CD4-positive, alpha-beta T cell treated with Interleukin-12 subunit alpha and Interleukin-12 subunit beta, for 1 hour (primary cell): ENCODE data around the gene IKBKG.
"Not testable (repeated sequence)": the region's sequence is repeated elsewhere in the genome, so short reads cannot be mapped to it uniquely, and the experiment has no call there.

Experiments used
- DNase-seq: peaks from one replicate; pipeline ENCODE4 v3.0.0-alpha.2; 2020

IKBKG gene

DNA sequence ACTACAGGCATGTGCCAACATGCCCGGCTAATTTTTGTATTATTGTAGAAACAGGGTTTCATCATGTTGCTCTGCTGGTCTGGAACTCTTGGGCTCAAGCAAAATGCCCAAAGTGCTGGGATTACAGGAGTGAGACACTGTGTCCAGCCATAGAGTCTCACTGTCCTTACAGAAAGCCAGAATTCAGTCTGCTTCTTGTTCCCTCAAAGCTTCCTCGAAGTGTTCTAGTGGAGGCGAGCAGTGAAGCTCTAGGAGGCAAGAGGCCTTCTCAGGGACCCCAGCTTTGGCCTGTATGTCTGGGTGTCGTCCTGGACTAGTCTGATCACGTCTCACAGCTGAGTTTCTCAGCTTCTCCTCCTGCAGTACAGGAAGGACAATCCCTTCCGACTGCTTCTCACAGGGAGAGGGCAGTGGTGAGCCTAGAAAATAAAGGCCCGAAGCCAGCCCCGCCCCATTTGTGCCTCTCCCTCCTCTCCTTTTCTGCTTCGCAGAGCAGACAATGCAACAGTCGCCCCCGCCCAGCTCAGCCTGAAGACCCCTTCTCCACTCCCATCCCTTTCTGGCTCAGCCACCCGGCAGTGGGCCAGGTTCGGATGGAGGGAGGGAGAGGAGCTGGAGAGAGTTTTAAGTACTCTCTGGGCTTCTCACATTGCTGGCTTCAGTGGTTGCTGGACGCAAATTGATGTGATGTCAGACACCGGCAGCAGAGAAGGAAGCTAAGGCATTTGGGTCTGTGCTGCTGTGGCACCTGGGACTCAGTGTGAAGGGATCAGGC, 20.3 kb upstream of the IKBKG start:
- DNase-seq, result peak; percentile 63

DNA sequence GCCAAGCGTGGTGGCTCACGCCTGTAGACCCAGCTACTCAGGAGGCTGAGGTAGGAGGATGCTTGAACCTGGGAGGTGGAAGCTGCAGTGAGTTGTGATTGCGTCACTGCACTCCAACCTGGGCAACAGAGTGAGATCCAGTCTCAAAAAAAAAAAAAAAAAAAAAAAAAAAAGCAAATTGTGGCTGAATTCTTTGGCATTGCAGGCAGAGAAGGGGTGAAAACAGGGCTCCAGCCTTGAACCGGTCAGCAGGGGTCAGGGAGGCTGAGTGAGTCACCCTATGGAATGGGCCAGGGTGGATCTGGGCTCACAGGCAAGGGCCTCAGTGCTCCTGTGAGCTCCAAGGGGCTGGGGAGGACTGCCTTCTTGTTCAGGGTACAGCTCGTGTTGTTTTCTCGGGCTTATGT, 18.2 kb upstream of the IKBKG start:
- no peak for DNase-seq

DNA sequence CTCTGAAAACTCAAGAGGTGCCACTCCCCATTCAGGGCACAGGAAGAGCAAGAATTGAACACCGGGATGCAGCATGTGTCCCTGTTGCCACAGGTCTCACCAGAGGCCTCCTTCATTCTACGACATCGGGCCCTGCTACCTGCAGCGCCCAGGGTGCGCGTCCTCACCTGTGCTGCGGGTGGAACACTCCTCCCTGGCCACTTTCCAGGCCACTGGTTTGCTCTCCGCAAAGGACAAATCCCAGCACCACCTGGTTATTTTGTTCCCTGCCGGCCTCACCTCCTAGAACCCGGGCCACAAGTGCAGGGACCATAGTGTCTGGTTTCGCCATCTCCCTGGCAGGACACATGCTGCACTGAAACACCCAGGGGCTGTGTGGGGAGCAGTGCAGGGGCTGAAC, 17.1 kb upstream of the IKBKG start:
- no peak for DNase-seq

DNA sequence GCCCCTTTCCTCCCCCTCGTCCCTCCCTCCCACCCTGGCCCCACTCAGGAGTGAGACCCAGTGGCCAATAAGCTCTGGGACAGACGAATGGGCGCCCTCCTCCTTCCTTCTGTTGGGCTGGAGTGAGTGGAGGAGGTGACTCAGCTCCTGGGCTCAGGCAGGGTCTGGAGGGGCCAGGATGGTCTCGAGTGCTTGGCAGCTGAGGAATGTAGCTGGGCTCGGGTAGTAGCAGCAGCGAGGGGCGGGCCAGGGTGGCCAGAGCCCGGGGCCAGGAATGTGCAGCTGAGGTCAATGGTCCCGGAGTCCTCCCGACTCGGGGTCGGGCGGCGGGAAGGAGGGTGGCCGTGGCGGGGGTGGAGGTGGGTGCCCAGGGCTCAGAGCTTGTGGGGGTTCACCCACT, 15.8 kb upstream of the IKBKG start:
- DNase-seq, result no peak

DNA sequence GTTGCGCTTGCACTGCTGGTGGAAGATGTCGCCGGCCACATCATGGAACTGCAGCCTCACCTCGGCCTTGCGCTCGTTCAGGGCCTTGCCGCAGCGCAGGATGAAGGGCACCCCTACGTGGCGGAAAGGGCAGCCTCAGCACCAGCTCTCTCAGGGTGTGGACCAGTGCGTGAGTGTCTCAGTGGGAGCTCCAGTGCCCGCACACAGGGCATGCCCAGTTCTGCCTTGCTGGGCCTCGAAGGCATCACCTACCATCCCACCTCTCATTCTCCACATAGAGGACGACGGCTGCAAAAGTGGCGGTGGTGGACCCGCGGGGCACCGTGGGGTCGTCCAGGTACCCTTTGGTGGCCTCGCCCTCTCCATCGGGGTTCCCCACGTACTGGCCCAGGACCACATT, 14.7 kb upstream of the IKBKG start:
- DNase-seq, result no peak

DNA sequence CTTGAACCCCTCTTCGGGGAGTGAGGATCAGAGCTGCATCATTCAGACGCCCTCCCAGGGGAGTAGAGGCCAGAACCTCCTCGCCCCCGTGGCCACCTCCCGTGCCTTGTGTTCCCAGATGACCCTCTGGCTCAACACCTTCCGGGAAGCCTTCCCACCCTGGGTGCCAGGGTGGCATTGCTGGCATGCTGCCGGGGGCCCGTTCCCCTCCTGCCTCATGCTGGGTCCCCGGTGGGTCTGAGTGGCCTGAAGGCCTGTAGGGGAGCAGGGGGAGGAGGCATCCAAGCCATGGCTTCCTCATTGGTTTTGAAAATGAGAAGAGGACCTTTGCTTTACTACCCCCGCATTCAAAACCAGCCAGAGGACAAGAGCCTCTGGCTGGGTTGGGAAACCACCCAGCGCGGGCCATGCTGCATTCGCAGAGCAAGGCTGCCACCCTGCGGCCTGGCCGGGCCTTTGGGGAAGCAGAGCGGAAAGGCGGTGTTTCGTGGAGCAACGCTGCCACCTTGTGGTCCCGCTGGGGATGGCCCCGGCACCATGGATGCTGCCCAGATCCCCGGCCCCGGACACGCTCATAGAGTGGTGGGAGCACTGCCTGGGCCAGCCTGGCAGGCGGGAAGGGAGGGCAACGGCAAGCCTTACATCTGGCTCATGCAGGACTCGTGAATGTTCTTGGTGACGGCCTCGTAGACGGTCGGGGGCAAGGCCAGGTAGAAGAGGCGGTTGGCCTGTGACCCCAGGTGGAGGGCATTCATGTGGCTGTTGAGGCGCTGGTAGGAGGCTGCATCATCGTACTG, 12.7 kb upstream of the IKBKG start:
- peak; percentile 88 for DNase-seq

DNA sequence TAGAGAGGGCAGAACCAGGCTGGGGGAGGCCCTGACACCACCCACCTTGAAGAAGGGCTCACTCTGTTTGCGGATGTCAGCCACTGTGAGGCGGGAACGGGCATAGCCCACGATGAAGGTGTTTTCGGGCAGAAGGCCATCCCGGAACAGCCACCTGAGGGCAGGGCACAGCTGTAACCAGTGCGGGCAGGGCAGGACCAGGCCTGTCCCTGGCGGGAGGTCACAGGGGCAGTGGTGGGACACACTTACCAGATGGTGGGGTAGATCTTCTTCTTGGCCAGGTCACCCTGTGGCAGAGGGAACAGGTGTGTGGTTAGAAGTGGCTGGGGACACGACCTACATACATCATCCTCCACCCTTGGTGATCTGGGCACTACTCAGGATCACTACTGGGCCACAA, 11.5 kb upstream of the IKBKG start:
- DNase-seq, result no peak

DNA sequence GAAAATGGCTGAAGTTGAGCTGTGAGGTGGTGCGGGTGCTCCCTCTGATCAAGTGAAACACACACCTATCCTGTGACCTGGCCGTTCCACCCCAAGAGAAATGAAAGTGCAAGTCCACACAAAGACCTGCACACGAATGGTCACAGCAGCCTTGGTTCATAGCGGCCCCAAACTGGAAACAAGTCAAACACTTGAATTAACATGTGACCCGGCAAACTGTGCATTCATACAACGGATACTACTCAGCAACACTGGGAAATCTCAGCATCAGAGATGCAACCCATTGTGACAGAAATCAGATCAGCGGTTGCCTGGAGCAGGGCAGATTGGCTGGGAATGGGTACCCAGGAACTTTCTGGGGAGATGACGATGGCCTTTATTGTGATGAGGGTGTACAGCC, 8.3 kb upstream of the IKBKG start:
- DNase-seq, result no peak

DNA sequence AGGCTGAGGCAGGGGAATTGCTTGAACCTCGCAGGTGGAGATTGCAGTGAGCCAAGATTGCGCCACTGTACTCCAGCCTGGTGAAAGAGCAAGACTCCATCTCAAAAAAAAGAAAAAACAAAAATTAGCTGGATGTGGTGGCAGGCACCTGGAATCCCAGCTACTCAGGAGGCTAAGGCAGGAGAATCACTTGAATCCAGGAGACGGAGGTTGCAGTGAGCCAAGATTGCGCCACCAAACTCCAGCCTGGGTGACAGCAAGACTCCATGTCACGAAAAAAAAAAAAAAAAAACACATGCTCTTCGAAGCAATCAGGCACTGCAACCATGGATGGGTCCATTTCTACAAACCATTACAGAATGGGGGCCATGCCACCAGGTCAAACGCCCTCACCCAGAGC, 7.1 kb upstream of the IKBKG start:
- DNase-seq, result not testable (repeated sequence)

DNA sequence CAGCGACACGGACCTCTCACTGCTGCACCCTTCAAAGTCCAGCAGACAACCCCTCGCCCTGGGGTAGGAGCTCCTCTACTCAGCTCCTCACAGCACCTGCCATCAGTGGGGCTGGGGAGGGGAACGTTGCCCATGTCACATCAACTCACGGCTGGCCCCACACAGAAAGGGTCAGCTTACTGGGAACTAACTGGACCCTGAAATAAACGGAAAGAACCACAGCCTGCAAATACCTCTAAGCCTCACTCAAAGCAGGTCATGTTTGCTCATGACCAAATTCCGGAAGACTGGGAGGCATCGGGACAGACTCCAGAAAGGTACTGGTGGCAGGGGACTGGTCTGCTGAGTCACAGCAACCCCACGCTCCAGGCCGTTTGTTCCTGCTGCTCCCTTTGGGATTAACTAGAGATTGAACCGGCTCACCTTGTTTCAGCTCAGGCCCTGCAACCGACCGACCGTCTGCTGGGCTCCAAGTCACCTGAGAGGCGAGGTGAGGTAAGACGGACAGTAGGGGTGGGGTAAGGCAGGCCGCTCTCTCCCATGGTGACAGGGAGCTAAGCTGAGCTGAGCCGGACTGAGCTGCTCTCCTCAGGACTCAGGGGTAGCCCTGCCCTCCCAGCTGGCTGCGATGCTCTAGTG, 6.4 kb upstream of the IKBKG start:
- no peak for DNase-seq

DNA sequence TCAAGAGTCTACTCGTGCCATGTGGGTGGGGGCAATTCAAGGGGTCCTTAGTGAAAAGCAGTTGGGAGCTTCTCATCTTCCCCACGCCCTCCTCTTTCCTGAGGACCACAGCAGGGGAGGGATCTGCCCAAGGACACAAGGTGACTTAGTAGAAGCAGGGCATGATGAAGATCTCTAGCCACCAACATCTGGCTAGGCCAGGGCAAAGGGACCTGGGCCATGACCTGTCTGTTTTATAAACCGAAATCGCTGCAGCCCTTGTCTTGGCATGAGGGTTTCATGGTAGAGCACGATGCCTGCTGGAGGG, 5.9 kb upstream of the IKBKG start:
- DNase-seq, result no peak

DNA sequence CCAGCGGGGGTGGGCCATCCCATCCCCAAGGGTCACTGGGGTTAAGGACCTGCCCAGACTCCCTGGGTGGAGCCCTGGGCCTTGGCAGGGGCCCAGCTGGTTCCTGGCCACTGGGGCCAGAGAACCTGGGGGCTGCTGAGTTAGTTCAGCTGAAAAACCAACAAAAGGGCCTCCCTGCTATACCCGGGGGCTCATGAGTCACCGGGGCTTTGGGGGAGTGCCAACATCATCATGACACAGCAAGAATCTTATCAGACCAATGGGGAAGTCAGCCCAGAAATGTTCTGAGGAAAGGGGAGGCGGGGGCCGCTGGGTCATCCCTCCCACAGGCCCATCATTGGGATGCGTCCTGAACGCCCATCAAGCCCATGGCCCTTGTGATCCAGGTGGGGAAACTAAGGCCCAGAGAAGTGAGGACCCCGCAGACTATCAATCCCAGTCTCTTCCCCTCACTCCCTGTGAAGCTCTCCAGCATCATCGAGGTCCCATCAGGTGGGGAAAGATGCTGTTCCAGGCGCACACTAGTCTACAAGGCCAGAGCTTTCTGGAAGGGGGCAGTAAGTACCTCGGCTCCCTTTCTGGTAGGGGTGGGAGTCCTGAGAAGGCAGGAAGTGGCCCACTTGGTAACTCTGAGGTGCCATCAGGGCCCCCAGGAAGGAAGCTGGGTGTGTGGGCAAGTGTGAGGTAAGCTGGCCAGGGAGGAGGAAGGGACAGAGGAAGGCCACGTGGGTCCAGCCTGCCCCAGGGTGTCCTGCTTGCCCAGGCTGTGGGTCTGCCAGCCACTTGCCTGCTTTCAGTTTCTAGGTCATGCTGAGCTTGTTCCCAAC, 5.3 kb upstream of the IKBKG start:
- DNase-seq, result peak; percentile 27

DNA sequence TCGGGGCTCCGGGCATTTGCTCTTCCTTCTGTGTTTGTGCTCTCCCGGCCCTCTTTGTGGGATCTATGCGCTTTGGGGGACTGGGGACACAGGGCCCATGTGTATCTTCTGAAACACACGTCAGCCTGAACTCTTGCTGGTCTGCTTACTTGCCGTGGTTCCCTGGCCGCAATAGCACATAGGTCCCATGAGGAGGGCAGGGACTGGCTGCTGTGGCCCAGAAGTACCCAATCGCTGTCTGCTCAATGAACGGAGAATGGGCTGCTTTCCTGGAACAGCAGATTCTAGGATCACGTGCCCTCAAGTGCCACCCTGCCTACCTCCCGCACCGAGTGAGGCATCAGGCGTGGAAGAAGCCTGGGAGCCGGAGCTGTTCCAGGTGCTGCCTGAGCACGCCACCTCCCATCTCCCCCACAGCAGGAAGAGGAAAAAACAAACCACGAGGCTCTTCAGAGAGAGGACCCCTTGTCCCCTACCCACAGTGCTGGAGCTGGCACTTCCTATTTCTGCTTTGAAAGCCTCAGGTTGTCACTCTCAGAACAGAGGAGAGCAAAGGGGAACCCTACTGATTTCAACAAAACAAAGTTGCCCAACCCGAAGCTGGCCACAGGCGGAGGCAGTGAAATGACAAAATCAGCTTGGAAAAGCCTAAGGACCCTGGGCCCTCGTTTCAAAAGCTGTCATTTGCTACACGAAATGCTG, 4.5 kb upstream of the IKBKG start:
- peak; percentile 18 for DNase-seq

DNA sequence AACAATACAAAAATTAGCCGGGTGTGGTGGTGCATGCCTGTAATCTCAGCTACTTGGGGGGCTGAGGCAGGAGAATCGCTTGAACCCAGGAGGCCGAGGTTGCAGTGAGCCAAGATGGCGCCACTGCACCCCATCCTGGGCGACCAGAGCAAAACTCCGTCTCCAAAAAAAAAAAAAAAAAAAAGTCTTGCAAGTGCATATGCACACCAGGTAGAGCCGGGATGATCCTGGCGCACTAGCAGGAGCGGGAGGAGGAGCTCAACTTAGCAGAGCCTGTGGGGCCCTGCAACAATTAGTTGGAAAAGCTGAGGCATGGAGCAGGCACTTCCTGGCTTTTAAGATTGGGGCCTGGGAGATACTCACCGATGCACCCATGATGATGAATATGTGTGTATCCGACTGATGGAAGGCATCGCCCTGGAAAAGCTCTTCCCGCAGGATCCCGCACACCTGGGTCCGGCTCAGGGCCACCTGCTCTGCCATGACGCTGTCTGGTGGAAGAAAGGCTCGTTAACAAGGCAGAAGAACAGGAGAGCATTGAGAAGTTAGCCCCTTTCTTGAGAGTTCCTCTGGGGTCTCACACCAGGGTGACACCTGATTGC, 1.6 kb upstream of the IKBKG start:
- no peak for DNase-seq

DNA sequence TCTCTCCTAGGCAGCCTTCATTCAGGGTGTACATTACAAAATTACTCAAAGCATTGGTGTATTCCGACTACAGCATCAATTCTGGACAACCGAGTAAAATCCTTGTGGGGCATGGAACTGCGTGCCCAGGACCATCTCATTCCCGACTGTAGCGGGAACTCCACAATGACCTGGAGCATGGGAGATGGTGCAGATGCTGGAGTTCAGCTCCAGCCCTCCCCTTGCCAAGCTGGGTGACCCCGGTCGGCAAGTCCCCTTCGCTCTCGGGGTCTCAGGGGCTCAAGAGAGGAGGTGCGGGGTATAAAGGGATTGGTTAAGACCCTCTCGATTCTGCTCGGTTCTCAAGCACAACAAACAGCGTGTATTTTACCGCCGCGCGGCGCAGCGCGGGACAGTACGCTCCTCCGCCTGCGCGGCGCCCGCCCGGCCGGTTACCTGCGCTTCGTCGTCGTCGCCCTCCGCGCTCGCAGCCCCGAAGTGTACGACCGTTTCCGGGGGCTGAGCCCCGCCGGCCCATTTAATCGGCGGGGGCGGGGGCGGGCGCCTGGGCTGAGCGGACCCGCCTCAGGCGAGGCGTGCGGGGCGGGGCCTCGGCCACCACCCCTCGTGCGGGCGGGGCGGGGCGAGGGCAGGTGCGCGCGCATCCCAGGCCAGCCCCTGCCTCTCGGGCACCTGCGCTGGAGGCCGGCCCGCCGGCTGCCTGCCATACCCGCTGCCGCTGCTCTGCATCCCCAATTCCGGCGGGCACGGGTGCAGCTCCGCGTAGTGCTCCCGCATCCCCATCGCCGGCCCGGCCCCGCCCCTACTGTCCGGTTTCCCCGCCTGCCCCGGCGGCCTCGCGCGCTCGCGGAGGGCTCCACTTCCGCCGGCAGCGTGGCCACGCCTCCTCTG, 821 bp upstream of the IKBKG start, which contains the start of gene G6PD:
Gene G6PD (minus strand): TSS at position 493 of the 891 bp plus-strand sequence. CDS start 691 bp downstream, outside the sequence.
- peak; percentile 86 for DNase-seq

DNA sequence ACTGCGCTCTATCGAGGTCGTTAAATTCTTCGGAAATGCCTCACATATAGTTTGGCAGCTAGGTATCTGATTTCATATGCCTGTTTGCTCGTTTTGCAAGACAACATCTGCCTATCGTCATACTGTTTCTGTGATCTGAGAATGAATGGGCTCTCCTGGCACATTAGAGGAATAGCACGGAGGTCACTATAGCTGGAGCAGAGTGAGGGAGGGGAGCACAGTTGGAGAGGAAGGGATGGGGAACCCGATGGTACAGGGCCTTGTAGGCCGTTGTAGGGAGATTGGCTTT, 552 bp downstream of the IKBKG start:
- no peak for DNase-seq

DNA sequence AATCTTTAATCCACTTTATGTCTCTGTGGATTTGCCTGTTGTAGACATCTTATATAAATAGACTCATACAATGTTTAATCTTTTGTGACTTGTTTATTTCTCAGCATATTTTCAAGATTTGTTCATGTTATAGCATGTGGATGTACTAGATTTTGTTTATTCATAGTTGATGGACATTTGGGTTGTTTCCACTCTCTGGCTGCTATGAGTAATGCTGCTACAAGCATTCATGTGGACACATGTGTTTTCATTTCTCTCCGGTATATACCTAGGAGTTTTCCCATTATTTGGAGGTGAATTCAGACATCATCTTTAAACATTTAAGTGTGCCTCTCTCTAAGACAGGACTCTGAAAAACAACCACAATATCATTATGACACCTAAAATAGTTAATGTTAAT, 2.3 kb downstream of the IKBKG start:
- no peak for DNase-seq

DNA sequence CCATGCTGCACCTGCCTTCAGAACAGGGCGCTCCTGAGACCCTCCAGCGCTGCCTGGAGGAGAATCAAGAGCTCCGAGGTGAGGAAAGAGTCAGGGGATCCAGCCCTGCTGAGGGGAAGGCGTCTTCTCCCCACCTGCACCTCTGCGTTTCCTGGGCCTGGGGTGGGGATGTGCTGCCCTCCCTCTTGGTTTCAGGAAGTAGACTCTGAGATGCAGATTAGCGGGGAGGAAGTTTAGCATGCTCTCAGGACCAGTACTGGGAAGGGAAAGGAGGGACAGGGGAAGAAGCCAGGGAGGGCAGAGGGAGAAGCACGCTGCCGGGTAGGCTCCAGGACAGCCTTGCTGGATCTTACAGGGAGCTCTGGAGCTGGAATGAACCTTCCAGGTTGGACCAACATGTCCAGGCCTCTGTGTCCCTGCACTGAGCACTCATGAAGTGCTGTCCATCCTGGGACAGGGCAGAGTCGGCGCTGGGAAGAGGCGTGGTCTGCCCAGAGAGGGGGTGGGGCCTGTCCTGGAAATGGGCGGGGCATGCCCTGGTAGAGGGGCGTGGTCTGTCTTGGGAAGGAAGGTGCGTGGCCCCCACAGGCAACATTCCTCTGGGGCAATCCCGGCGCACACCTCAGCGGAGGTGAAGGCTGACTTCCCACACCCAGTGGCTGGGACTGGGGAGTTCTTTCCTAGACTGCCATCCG, 4.8 kb downstream of the IKBKG start:
- not testable (repeated sequence) for DNase-seq

DNA sequence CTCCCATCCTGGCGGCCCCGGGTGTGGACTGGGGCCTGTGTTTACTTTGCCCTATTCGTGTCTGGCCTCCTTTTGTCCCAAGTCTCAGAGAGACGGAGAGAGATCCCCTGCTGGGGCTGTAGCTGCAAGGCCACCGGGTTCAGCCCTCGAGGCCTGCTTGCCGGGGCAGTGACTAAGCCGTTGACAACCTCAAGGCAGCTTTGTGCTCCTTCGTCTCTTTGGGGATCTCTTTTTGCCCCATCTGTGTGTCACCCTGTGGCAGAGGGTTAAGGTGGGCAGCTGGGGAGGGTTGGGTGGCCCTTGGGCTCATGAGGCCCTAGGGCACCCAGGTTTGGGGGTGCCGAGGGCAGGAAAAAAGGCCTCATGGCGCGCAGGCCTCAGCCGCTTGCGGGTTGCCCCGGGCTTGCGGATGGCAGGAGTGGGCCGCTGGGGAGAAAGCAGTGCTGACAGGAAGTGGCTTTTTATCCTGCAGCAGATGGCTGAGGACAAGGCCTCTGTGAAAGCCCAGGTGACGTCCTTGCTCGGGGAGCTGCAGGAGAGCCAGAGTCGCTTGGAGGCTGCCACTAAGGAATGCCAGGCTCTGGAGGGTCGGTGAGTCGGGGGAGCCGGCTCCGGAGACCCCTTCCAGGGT, 10.8 kb downstream of the IKBKG start:
- not testable (repeated sequence) for DNase-seq

DNA sequence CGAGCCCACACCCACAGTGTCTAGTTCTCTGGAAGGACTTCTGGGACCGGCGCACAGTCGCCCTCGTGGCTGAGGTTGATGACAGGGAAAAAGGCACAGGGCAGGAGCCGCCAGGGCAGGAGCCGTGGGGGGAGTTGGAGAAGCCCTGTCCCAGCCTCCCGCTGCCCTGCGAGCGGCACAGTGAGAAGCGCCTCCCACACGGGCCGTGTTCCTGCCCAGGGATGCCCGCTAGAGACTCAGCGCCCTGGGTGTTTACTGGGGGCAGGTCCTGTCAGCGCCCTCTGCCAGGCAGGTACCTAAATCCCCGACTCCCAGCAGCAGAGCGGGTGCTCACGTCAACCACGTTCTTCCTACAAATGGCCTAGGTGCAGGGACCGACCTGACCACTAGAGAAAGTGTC, 11.5 kb downstream of the IKBKG start:
- not testable (repeated sequence) for DNase-seq
